ENCODE data around the gene CTCFL.

GRCh38 chr20:57508381-57508780 lies 16.6 kb downstream of the CTCFL start:
- TF ChIP-seq CTCF (IDR thresholded peaks at IDR 0.05; ENCODE audit: low read depth, low read length, missing input control) = no peak
- no peak for TF ChIP-seq YY1 (IDR thresholded peaks at IDR 0.05)
- TF ChIP-seq RAD21 (IDR thresholded peaks at IDR 0.05) = no peak
- no peak for TF ChIP-seq MAX (IDR thresholded peaks at IDR 0.05)
- TF ChIP-seq REST (IDR thresholded peaks at IDR 0.05) = no peak
- TF ChIP-seq ATF3 (IDR thresholded peaks at IDR 0.05) = no peak
- no peak for TF ChIP-seq TAF1 (conservative IDR thresholded peaks at IDR 0.05)
- no peak for TF ChIP-seq HNF4G (IDR thresholded peaks at IDR 0.05)
- no peak for TF ChIP-seq RXRA (IDR thresholded peaks at IDR 0.05)
- TF ChIP-seq SP1 (IDR thresholded peaks at IDR 0.05) = no peak
- TF ChIP-seq EGR1 (IDR thresholded peaks at IDR 0.05; ENCODE audit: low read depth in 2 of 2) = no peak
- no peak for TF ChIP-seq FOXA2 (IDR thresholded peaks at IDR 0.05)

All from liver (tissue), 3 donors.